H1 (cell line): Measurements from ENCODE around the gene DNAI1.

Source experiments
- ATF3 ChIP-seq: IDR thresholded peaks from 2 replicates; pipeline ENCODE4 v1.6.1; 2011; ENCODE audit warnings: low read depth, mild to moderate bottlenecking, low read length; ENCODE audit not compliant: insufficient read depth
- CEBPB ChIP-seq: IDR thresholded peaks from 2 replicates; pipeline ENCODE4 v1.6.1; 2012; ENCODE audit warnings: low read depth, low read length
- JUN ChIP-seq: IDR thresholded peaks from 2 replicates; pipeline ENCODE4 v1.6.1; 2011; ENCODE audit warnings: low read depth, mild to moderate bottlenecking, improper control_type of control experiment, low read length
- POLR2AphosphoS5 ChIP-seq: IDR thresholded peaks from 2 replicates; pipeline ENCODE4 v1.6.1; 2011; ENCODE audit warnings: low read depth, low read length
- RAD21 ChIP-seq, 2 experiments: IDR thresholded peaks in 1 of 2; conservative IDR thresholded peaks in 1 of 2; 2 replicates each; pipeline ENCODE4 v1.6.1; 2011; ENCODE audit warnings: low read depth in 2 of 2, low read length in 2 of 2, improper control_type of control experiment in 1 of 2, inconsistent platforms in 1 of 2, mild to moderate bottlenecking in 1 of 2, moderate library complexity in 1 of 2
- SP2 ChIP-seq: IDR thresholded peaks from 2 replicates; pipeline ENCODE4 v1.6.1; 2012; ENCODE audit warnings: mild to moderate bottlenecking, low read length, inconsistent platforms
- TF ChIP-seq, protein P1 (sequence below): fragments of 300-600 bp; sonication (generic); IDR thresholded peaks from 2 replicates; pipeline ENCODE4 v1.7.1; 2012; ENCODE audit warnings: low read length, moderate library complexity, mild to moderate bottlenecking, inconsistent platforms; ENCODE audit not compliant: insufficient replicate concordance
- TF ChIP-seq, protein P2 (sequence below), 3 experiments: IDR thresholded peaks; 1 replicate in 2 of 3; 2 replicates in 1 of 3; pipeline versions ENCODE4 v1.5.1 to v1.6.1; 2011; ENCODE audit warnings: low read length in 3 of 3, mild to moderate bottlenecking in 3 of 3, inconsistent platforms in 2 of 3, low read depth in 1 of 3, moderate library complexity in 1 of 3; ENCODE audit not compliant: insufficient read depth in 1 of 3; ENCODE audit errors: control extremely low read depth in 1 of 3

GRCh38 chr9:34437006-34437925, 21.3 kb upstream of the DNAI1 start:
- TF ChIP-seq, protein P1, sequence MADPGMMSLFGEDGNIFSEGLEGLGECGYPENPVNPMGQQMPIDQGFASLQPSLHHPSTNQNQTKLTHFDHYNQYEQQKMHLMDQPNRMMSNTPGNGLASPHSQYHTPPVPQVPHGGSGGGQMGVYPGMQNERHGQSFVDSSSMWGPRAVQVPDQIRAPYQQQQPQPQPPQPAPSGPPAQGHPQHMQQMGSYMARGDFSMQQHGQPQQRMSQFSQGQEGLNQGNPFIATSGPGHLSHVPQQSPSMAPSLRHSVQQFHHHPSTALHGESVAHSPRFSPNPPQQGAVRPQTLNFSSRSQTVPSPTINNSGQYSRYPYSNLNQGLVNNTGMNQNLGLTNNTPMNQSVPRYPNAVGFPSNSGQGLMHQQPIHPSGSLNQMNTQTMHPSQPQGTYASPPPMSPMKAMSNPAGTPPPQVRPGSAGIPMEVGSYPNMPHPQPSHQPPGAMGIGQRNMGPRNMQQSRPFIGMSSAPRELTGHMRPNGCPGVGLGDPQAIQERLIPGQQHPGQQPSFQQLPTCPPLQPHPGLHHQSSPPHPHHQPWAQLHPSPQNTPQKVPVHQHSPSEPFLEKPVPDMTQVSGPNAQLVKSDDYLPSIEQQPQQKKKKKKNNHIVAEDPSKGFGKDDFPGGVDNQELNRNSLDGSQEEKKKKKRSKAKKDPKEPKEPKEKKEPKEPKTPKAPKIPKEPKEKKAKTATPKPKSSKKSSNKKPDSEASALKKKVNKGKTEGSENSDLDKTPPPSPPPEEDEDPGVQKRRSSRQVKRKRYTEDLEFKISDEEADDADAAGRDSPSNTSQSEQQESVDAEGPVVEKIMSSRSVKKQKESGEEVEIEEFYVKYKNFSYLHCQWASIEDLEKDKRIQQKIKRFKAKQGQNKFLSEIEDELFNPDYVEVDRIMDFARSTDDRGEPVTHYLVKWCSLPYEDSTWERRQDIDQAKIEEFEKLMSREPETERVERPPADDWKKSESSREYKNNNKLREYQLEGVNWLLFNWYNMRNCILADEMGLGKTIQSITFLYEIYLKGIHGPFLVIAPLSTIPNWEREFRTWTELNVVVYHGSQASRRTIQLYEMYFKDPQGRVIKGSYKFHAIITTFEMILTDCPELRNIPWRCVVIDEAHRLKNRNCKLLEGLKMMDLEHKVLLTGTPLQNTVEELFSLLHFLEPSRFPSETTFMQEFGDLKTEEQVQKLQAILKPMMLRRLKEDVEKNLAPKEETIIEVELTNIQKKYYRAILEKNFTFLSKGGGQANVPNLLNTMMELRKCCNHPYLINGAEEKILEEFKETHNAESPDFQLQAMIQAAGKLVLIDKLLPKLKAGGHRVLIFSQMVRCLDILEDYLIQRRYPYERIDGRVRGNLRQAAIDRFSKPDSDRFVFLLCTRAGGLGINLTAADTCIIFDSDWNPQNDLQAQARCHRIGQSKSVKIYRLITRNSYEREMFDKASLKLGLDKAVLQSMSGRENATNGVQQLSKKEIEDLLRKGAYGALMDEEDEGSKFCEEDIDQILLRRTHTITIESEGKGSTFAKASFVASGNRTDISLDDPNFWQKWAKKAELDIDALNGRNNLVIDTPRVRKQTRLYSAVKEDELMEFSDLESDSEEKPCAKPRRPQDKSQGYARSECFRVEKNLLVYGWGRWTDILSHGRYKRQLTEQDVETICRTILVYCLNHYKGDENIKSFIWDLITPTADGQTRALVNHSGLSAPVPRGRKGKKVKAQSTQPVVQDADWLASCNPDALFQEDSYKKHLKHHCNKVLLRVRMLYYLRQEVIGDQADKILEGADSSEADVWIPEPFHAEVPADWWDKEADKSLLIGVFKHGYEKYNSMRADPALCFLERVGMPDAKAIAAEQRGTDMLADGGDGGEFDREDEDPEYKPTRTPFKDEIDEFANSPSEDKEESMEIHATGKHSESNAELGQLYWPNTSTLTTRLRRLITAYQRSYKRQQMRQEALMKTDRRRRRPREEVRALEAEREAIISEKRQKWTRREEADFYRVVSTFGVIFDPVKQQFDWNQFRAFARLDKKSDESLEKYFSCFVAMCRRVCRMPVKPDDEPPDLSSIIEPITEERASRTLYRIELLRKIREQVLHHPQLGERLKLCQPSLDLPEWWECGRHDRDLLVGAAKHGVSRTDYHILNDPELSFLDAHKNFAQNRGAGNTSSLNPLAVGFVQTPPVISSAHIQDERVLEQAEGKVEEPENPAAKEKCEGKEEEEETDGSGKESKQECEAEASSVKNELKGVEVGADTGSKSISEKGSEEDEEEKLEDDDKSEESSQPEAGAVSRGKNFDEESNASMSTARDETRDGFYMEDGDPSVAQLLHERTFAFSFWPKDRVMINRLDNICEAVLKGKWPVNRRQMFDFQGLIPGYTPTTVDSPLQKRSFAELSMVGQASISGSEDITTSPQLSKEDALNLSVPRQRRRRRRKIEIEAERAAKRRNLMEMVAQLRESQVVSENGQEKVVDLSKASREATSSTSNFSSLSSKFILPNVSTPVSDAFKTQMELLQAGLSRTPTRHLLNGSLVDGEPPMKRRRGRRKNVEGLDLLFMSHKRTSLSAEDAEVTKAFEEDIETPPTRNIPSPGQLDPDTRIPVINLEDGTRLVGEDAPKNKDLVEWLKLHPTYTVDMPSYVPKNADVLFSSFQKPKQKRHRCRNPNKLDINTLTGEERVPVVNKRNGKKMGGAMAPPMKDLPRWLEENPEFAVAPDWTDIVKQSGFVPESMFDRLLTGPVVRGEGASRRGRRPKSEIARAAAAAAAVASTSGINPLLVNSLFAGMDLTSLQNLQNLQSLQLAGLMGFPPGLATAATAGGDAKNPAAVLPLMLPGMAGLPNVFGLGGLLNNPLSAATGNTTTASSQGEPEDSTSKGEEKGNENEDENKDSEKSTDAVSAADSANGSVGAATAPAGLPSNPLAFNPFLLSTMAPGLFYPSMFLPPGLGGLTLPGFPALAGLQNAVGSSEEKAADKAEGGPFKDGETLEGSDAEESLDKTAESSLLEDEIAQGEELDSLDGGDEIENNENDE: no peak
- TF ChIP-seq RAD21 (IDR thresholded peaks at IDR 0.05 in 1 of 2, conservative IDR thresholded peaks at IDR 0.05 in 1 of 2; ENCODE audit: low read depth in 2 of 2, low read length in 2 of 2): peak; percentile 95 to 99
- no peak for TF ChIP-seq POLR2AphosphoS5
- no peak for TF ChIP-seq CEBPB
- no peak for TF ChIP-seq JUN
- TF ChIP-seq SP2: no peak
- no peak for TF ChIP-seq ATF3
- TF ChIP-seq, protein P2, sequence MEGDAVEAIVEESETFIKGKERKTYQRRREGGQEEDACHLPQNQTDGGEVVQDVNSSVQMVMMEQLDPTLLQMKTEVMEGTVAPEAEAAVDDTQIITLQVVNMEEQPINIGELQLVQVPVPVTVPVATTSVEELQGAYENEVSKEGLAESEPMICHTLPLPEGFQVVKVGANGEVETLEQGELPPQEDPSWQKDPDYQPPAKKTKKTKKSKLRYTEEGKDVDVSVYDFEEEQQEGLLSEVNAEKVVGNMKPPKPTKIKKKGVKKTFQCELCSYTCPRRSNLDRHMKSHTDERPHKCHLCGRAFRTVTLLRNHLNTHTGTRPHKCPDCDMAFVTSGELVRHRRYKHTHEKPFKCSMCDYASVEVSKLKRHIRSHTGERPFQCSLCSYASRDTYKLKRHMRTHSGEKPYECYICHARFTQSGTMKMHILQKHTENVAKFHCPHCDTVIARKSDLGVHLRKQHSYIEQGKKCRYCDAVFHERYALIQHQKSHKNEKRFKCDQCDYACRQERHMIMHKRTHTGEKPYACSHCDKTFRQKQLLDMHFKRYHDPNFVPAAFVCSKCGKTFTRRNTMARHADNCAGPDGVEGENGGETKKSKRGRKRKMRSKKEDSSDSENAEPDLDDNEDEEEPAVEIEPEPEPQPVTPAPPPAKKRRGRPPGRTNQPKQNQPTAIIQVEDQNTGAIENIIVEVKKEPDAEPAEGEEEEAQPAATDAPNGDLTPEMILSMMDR (IDR thresholded peaks at IDR 0.05; ENCODE audit: control extremely low read depth in 1 of 3, insufficient read depth in 1 of 3, low read depth in 1 of 3, low read length in 3 of 3): peak in 2 of 3 experiments; percentile 91 to 94; a peak in 3 of 4 replicates
